ENCODE results near the gene ADM5.

Gene ADM5

DNA sequence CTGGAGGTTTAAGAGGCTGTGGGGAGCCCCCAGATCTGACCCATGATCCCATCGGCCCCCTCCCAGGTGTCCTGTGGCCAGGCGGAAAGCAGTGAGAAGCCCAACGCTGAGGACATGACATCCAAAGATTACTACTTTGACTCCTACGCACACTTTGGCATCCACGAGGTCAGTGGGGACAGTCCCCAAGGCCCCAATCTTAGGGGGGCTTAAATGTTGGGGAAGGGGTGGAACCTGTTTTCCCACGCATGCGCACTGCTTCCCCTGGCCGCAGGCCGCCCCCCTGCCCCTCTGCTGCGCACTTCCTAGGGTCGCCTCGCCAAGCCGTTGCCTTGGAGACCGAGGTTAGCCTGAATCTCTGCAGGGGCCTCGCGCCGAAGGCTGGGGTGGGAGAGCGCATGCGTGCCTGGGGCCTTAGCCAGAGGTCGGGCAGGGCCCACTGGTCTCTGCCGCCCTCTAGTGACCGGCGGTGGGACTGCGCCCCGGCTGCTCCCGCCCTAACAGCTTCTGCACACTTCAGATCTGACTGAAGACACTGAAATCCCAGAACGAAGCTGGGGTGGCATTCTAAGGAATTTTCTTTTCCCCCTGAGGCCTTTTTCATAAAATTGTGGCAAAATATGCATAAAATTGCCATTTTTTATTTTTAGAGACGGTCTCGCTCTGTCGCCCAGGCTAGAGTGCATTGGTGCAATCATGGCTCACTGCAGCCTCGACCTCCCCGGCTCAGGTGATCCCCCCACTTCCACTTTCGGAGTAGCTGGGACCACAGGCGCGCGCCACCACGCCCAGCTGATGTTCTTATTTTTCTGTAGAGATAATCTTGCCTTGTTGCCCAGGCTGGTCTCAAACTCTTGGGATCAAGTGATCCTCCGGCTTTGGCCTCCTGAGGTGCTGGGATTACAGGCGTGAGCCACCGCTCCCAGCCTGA is 8.7 kb upstream of the ADM5 start:
- FAIRE-seq = no peak

DNA sequence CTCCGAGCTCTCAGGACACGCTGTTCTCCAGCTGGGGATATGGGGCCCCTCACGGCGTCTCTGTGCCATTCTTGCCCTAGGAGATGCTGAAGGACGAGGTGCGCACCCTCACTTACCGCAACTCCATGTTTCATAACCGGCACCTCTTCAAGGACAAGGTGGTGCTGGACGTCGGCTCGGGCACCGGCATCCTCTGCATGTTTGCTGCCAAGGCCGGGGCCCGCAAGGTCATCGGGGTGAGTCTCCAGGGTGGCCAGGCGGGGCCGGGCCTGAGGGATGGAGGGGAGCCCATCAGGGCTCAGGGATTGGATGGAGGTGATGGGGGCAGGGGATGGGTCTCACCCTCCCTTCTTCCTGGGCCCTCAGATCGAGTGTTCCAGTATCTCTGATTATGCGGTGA is 7.6 kb upstream of the ADM5 start:
- no peak for FAIRE-seq

DNA sequence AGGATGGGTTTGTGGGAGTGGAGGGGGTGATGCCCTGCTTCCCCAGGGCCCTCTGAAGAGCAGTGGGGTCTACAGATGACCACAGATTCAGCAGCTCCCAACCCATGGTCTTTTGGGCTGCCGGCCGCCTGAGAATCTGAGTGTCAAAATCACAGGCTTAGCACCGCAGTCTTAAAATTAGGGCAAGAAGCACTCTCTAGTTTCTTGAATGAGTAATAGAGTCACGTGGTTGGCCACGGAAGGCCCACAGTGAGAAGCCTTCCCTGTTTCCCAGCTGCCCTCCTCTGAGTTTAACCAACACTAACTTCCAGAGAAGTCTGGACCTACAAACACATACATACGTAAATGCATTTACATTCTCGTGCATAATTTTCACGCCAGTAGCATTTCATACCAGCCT is 7.1 kb upstream of the ADM5 start:
- no peak for FAIRE-seq

DNA sequence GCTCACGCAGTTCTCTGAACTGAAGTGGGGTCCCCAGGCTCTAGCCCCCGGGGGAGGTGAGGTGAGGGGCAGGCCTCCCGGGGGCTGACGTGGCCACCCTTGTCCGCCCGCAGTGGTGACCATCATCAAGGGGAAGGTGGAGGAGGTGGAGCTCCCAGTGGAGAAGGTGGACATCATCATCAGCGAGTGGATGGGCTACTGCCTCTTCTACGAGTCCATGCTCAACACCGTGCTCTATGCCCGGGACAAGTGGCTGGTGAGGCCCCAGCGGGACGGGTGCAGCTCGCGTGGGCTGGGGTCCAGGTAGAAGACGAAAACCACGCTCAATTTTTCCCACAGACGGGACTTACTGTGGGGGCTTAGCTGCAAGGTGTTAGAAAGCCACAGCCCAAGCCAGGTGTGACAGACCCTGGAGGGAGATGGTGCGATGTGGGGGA is 5.6 kb upstream of the ADM5 start:
- FAIRE-seq = no peak

DNA sequence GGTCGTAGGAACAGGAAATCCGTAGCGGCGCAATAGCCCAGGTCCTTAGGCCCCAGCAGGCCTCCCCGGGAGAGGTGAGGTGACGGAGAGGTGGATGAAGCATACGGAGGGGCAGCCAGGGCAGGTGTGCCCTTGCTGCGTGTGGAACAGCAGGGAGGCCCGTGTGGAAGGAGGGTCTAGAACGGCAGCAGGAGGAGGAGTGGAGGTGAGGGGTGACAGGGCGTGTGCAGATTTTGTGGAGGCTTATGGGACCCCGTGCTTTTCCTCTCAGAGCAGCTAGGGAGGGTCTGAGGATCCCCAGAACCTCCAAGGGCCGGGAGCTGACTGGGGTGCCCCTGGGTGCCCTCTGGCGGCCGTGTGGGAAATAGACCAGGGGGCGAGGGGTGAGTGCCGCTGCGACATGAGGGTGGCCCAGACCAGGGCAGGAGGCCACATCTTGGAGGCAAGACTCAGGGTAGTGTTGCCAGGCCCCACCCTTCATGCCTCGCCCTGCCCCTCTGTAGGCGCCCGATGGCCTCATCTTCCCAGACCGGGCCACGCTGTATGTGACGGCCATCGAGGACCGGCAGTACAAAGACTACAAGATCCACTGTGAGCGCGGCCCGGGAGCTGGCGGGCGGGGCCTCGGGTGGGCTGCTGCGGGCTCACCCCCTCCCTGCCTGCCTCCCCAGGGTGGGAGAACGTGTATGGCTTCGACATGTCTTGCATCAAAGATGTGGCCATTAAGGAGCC is 5.0 kb upstream of the ADM5 start:
- no peak for FAIRE-seq

DNA sequence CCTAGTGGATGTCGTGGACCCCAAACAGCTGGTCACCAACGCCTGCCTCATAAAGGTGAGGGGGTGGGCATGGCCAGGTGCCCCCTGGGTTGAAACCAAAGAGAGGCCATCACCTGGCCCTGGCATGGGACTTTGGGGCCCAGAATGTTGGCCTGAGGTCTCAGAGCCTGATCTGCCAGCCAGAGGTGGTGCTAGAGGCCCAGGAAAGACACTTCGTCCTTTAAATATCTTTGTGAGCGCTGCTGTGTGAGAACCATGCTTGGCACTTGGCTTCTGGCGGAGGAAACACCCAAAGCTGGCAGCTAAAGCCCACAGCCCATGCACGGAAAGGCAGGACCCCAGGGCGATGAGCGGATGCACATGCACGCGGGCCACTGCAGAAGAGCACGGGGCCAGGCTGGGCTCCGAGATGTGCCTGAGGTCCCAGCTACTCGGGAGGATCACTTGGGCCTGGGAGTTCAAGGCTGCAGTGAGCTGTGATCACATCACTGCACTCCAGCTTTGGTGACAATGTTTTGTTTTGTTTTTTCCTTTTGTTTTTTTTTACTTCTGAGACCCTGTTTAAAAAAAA is 4.3 kb upstream of the ADM5 start:
- no peak for FAIRE-seq

DNA sequence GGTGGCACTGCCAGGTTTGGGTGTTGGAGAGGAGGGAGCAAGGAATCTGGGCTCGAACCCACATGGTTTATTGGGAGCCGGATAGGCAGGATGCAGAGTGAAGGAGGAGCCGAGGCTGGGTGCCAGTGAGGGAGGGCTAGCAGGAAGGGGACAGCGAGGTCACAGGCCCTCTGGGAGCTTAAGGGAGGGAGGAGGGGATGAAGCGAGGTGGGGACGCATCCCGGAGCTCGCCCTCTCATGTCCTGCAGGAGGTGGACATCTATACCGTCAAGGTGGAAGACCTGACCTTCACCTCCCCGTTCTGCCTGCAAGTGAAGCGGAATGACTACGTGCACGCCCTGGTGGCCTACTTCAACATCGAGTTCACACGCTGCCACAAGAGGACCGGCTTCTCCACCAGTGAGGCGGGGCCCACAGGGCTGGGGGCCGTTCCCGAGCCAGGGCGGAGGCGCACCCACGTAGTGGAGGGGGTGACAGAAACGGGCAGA is 3.5 kb upstream of the ADM5 start:
- FAIRE-seq = no peak

DNA sequence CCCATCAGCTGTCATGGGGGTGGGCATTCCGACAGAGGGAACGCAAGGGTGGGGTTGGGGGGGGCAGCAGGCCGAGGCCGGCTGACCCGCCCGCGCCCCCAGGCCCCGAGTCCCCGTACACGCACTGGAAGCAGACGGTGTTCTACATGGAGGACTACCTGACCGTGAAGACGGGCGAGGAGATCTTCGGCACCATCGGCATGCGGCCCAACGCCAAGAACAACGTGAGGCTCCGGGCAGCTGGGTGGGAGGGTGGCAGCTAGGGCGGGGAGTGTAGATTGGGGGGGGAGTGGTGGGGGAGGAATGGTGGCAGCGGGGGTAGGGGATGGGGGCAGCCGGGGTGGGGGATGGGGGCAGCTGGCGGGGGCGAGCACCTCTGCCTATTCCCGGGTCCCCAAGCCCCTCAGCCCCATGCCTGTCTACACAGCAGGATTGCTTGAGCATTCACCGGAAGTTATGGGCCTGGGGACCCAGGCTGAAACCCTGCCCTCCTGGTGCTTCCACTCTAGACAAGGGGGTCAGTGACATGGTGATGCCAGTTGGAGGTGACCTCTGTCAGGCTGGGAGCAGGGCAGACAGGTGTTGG is 2.8 kb upstream of the ADM5 start:
- no peak for FAIRE-seq

DNA sequence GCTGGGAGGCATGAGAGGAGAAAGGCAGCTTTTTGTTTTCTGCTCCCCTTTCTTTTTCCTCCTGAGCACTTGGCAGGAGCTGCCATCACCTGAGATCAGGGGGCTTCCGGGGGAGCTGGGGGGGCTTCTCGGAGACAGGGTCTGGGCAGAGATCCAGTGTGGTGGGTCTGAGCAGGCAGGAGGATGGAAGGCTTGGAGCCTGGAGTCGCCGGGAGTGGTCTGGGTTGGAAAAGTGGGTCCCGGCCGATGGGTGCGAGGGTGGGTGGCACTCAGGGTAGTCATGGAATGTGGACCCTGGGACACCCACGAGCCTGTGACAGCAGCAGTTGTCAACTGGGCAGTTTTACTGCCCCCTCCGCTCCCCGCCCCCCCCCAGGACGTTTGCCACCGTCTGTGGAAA is 2.2 kb upstream of the ADM5 start:
- FAIRE-seq = no peak

DNA sequence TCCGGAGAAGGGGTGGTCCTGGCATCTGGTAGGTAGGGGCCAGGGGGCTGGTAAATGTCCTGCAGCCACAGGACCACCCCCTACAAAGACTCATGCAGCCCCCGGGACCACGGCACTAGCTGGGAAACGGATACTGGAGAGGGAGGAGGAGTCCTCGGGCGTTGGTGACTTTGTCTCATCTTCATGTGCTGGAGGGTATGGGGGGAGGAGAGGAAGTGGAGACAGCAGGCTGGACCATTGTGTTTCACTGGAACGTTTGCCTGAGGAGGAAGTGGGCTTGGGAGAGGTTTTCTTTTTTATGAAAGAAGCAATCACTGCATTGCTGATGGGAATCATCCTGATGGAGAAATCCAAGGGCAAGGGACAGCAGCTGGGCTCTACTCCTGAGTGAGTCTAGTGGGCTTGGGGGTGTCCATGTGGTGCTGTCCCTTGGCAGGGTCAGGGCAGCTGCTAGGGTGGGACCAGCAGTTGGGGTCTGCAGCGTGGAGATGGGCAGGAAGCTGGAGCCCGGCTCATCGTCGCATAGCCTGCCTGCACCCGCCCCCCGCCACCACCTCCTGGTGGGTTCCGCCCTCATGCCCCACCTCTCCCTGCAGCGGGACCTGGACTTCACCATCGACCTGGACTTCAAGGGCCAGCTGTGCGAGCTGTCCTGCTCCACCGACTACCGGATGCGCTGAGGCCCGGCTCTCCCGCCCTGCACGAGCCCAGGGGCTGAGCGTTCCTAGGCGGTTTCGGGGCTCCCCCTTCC is 1.7 kb upstream of the ADM5 start:
- FAIRE-seq = no peak

DNA sequence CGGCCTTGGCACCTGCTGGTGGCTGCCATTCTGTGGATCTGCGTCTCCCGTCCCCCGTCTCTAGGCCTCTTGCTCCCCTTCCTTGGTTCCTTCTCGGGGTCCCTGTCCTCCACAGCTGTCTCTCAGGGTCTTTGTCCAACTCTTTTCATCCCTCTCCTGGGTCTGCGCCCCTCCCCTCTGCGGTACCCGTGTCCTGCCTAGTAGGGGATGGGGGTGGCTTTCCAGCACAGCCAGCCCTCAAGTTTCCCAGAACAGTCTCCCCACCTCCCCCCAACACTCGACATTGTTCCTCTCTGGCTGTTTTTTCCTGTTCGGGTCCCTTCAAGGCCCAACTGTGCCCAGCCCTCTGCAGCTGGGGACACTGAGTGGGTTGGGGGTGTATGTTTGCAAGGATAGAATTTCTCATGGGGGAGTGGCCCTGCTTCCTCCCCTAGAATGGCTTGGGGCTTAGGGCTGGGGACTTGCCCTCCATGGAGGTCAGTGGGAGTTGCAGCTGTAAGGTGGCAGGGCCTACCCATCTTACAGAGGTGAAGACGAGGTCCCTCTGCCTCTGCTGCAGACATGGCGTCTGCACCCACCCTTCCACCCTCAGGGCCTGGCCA is 762 bp upstream of the ADM5 start:
- no peak for FAIRE-seq

DNA sequence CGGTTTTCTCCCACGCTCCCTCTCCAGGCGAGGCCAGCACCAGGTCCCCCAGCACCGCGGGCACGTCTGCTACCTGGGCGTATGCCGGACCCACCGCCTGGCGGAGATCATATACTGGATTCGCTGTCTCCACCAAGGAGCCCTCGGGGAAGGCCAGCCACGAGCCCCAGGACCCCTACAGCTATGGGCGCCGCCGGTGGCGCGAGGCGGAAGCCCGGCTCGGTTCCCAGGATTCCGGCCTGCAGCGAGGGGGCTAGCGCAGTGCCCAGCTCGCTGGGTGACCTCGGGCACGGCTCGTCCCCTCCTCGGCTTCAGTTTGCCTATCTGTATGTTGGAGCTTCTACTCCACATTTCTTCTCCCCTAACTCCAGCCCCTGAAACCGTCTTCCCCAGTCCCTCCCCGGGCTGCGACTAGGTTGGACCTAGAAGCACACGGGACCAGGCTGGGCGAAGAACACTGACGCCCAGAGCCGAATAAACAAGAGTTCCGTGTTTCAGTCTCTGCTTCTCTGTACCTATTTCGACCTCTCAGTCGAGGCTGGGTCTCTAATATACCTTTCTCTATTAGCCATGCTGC is 773 bp downstream of the ADM5 start:
- FAIRE-seq = no peak

DNA sequence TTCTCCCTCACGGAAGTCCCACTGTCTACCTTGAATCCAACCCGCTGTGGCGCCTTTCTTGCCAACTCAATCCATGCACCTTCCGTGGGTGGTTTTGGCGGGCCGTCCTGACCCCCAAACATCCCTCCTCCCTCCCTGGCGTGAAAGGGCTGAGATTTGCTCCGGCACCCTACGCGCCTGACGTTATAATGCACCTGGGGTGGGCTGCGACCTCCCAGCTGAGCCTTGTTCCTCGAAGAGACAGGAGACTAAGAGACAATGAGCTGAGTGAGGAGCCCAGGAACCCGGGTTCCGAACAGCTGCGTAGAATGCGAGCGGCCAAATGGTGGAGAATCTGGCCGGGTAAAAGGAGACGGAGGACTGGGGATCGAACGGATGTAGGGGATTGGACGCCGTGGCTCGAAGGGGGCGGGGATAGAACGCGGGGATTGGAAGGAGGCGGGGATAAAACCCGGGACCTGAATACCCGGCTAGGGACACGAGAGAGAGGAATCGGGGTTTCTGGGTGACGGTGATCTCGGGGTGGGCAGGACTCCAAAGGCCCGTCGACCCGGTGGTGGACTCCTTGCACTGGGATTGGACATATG is 1.4 kb downstream of the ADM5 start, which contains the start of gene CPT1C:
TSS of gene CPT1C (plus strand) at position 461 of the 587 bp plus-strand sequence. CDS start 1,137 bp downstream, outside the sequence.
- peak; percentile 98 for FAIRE-seq

DNA sequence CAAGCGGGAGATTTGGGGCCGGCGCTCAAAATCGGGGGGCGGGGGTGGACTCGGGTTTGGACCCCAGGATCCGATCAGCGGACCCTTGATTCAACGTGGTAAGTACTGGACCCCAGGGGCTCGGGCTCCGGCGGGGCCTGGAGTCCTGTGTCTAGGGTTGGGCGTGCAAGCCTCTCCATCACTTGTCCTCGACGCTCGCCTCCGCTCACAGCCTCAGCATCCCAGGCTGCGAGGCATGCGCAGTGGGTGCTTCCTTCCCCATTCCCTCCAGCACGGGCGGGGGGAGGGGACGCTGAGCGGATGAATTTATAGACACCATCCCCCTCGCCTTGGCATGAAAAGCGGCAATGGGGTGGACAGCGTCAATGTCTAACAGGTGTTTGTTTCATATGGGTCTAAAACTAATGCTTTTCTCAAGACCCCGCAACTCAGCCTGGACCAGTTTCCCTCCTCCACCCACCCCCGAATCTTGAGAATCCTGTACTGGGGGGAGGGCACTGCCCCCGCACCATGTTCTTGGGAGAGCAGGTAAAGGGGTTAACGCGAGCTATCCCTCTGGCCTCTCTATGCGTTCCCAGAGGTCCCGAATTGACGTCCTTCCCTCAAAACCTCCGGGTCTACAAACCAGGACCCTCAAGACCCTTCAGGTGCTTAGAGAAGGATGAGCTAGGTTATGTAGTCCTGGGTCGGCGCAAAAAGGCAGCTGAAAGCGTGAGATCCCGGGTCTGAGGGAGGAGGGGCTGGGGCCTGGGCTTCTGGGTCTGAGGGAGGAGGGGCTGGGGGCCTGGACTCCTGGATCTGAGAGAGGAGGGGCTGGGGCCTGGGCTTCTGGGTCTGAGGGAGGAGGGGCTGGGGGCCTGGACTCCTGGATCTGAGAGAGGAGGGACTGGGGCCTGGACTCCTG is 2.1 kb downstream of the ADM5 start:
- no peak for FAIRE-seq

DNA sequence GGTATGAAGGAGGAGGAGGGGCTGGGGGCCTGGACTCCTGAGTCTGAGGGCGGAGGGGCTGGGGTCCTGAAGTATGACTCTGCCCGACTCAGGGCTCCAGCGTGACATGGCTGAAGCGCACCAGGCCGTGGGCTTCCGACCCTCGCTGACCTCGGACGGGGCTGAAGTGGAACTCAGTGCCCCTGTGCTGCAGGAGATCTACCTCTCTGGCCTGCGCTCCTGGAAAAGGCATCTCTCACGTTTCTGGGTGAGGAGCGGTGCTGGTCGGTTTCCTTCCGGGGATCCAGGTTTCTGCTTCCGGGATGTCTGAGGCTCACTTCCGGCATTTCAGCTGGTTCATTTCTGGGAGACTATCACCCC is 2.7 kb downstream of the ADM5 start:
- no peak for FAIRE-seq

DNA sequence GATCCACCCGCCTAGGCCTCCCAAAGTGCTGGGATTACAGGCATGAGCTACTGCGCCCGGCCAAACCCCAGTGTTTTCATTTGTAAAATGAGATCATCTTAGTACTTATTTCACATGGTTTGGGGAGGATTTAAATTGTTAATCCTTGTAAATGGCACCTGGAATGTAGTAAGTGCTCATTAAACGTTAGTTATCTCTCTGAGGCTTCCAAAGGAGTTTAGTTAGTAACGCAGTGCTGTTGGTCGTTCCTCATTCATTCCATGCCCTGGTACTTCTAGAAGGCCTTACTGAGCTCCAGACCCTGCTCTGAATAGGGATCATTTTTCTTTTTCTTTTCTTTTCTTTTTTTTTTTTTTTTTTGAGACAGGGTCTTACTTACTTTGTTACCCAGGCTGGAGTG is 6.7 kb downstream of the ADM5 start:
- FAIRE-seq = no peak

DNA sequence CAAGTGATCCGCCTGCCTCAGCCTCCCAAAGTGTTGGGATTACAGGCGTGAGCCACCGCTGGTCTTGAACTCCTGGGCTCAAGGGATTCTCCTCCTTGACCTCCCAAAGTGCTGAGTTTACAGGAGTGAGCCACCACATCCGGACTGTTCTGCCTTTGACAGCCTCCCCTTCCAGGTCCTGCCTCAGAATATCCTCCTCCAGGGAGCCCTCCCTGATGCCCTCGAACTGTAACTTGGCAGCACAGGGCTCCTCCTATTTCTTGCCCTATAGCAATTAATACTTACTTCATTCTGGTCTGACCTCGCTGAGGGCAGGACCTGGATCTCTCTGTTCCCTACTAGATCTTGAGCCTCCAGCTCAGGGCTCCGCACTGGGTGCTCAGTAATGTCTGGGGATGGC is 7.5 kb downstream of the ADM5 start:
- no peak for FAIRE-seq

DNA sequence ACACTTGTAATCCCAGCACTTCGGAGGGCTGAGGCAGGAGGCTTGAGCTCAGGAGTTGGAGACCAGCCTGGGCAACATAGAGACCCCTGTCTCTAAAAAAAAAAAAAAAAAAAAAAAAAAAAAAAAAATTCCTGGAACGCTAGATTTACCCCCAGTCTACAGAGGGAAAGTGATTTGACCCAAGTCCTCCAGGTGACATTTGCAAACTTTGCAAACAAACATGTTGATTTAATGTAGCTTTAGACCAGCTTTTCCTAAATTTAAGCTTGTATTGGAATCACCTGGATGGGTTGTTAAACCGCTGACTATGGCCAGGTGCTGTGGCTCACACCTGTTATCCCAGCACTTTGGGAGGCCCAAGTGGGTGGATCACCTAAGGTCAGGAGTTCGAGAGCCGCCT is 10.0 kb downstream of the ADM5 start:
- no peak for FAIRE-seq

DNA sequence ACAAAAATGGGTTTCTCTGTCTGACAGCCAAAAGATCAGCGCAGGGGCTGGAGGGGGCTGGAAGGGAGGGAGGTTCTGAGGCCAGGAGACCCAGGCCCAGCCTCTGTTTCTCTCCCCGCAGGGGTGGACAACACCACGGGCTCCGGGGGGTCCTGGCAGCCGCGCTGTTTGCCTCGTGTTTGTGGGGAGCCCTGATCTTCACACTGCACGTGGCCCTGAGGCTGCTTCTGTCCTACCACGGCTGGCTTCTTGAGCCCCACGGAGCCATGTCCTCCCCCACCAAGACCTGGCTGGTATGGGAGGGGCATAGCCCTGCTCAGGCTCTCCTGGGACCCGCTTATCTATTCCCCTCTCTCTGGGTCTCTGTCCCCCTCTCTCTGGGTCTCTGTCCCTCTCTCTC is 11.2 kb downstream of the ADM5 start:
- no peak for FAIRE-seq

DNA sequence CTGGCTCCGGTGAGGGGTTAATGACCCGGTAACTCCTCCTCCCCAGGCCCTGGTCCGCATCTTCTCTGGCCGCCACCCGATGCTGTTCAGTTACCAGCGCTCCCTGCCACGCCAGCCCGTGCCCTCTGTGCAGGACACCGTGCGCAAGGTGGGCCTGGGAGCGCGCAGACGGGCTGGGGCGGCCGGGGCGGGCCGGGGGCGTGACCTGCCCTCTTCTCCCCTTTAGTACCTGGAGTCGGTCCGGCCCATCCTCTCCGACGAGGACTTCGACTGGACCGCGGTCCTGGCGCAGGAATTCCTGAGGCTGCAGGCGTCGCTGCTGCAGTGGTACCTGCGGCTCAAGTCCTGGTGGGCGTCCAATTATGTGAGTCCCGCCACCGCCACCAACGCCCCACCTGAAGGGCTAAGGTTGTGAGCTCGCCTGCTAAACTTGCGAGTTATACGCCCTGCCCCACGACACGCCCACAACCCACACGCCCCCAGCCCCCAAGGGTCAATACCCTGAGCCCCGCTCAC is 11.9 kb downstream of the ADM5 start:
- no peak for FAIRE-seq
